GM12864 (cell line): ENCODE measurements around the gene CTAG1B.
"Not testable (repeated sequence)": the region's sequence is repeated elsewhere in the genome, so short reads cannot be mapped to it uniquely, and the experiment has no call there.

Experiments used
- DNase-seq: peaks from one replicate; pipeline ENCODE4 v3.0.0-alpha.2; 2011; ENCODE audit warnings: low read depth
- H3K4me3 ChIP-seq: 2 replicates; pipeline ENCODE4 v1.5.1; 2011; ENCODE audit warnings: mild to moderate bottlenecking, low read depth, low read length, control low read depth
- CTCF ChIP-seq: IDR thresholded peaks from 2 replicates; pipeline ENCODE4 v1.5.1; 2011; ENCODE audit warnings: low read depth, mild to moderate bottlenecking, moderate library complexity, low read length, control low read depth, inconsistent platforms; ENCODE audit errors: missing control alignments

CTAG1B gene

GRCh38 chrX:154592505-154592904 lies 26.6 kb downstream of the CTAG1B start:
- TF ChIP-seq CTCF, result no peak
- DNase-seq, result no peak
- H3K4me3 ChIP-seq, result no peak overlapping the region

- DNase-seq, result not testable (repeated sequence)
Observed at GRCh38 chrX:154590415-154590814, 28.7 kb downstream of the CTAG1B start.

GRCh38 chrX:154584585-154585183 lies 34.4 kb downstream of the CTAG1B start, which contains the start of gene CTAG1A:
Gene CTAG1A, plus strand, starts transcription at chrX:154585133. Its CDS starts 74 bp downstream, at chrX:154585207.
- H3K4me3 ChIP-seq, DNase-seq: not testable (repeated sequence)

More at GRCh38 chrX:154590415-154590814, 28.7 kb downstream of the CTAG1B start:
- H3K4me3 ChIP-seq, result not testable (repeated sequence)

- not testable (repeated sequence) for DNase-seq, H3K4me3 ChIP-seq
Observed at GRCh38 chrX:154582994-154583393, 36.1 kb downstream of the CTAG1B start.

GRCh38 chrX:154575076-154575475 lies 44.0 kb downstream of the CTAG1B start:
- not testable (repeated sequence) for H3K4me3 ChIP-seq, DNase-seq

- DNase-seq, H3K4me3 ChIP-seq: not testable (repeated sequence)
Observed at GRCh38 chrX:154573061-154573460, 46.0 kb downstream of the CTAG1B start.

- not testable (repeated sequence) for H3K4me3 ChIP-seq, DNase-seq
Observed at GRCh38 chrX:154570361-154570760, 48.7 kb downstream of the CTAG1B start.
